ENCODE data around the gene ECE1.

ECE1 gene

DNA sequence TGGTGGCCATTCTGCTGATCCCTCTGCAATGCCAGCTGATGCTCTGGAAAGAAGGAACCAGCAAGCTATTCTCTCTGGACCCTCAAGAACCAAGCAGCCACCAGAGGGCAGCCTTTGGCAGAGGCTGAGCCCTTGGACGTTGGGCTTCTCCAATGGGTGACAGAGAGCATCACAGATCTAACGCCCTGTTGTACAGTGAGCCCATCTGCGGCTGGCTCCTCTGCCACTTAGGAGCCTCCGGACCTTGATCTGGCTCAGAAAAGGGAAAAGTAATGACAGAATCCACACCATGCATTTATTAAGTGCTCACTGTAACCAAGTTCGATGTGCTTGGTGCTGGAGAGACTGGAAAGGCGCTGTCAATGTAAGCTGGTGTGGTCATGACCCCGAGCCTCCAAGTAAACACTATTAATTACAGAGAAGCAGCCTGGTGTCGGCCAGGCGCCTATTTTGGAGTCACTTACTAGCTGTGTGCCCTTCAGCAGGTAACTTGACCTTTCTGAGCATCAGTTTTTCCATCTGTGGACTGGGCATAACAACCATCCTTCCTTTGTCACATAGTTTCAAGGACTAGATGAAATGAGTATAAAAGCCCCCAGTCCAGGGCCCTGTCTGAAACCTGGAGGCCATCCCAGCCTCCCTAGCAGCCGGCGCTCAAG lies 34.9 kb downstream of the ECE1 start:
- in situ Hi-C loops (cut with HindIII; ENCODE audit: low sequenced_read_pairs): no loop called here

DNA sequence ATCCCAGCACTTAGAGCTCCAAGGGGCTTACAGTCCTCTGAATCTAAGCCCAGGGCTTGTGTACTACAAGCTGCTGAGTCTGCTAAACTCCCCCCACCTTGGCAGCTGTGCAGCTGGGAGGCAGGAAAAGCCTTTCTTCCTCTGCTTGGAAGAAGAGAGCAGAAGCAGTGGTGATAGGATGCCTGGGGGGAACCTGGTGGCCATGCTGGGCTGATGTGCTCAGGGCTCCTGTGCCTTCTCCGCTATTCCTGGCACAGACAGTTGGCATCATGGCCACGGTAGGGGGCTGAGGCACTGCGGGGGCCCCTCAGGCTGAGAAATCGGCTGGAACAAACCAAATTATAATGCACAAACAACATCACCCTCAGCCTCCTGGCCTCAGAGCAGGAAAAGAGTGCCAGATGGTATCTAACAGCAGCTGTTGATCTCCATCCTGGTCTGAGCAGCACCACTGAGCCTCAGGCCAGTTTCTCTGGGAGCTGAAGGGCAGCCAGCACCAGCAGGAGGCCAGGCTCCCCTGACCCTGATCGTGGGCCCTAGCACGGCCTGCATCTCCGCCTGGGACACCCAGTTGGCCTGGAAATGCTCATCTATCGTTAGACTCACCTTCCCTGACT lies 35.8 kb downstream of the ECE1 start:
- in situ Hi-C loops (cut with HindIII; ENCODE audit: low sequenced_read_pairs): no loop called here

DNA sequence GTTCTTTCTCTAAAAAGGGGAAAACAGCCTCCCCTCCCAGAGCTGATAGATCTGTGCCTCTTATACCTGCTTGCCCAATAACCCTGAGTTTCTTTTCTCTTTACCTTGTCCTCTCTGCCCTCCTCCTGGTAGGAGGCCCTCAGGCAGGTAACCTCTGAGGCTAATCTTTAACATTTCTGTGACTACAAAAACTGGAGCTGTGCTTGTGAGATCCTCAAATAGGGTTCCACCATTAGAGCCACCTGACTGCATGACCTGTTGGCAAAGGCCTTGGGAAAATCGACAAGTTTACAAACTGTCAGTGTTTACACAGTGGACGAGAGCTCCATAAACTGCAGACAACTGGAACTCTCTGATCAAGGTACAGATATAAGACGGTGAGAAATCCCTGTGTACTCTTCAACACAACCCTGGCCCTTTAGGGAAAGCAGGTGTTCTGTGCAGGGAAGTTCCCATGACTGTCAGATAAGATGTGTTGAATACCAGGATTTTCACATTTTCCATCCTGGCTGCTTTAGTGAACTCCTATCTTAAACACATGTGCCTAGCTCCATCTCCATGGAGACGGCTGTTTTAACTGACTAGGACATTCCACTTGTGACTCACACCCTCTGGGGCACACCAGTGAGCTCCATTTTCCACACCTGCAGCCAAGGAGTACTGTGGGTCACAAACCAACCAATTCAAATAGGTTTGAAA lies 38.3 kb downstream of the ECE1 start:
- in situ Hi-C loops (cut with HindIII; ENCODE audit: low sequenced_read_pairs): no loop called here

DNA sequence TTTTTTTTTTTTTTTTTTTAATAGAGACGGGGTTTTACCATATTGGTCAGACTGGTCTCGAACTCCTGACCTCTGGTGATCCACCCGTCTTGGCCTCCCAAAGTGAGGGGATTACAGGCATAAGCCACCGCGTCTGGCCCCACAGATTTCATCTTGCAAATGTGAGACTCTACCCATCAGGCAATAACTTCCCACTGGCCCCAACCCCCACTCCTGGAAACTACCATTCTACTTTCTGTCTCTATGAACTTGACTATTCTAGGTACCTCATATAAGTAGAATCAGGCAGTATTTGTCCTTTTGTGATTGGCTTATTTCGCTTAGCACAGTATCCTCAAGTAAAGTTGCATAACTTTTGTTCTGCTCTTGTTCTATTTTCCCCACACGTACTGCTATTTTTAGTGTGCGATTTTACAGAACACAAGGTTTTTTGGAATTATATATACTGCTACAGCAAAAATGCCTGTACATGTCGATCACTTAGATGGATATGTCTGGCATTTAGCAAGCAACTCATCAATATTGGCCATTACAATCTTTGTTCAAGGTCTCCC lies 40.2 kb downstream of the ECE1 start:
- in situ Hi-C loops (cut with HindIII; ENCODE audit: low sequenced_read_pairs): loop anchor here (10.0 to 25.0 kb wide), 2 partner anchors 95 to 287 kb away; no protein-coding TSS in a partner anchor

DNA sequence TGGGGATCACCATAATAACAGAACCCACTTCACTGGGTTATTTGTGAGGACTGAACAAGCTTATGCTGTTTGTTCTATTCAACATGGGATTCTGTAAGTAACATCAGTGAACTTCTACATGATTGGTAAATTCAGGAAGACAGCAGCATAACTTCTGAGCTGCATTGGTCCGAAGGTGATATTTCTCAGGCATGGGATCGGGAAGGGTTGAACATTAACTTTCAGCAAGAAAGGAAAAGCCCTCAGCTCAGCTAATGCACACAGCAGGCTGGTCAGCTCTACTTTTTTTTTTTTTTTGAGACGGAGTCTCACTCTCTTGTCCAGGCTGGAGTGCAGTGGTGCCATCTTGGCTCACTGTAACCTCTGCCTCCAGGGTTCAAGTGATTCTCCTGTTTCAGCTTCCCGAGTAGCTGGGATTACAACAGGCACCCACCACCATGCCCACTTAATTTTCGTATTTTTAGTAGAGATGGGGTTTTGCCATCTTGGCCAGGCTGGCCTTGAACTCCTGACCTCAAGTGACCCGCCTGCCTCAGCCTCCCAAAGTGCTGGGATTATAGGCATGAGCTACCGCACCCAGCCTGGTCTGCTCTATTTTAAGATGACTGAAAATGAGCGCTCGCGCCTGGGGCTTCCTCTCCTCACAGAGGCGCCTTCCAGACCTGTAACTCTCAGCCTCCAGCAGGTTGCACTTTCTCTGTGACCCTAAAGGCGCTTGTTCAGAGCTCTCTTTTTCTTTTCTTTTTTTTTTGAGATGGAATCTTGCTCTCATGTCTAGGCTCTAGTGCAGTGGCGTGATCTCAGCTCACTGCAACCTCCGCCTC lies 42.2 kb downstream of the ECE1 start:
- in situ Hi-C loops (cut with HindIII; ENCODE audit: low sequenced_read_pairs): loop anchor here (10.0 to 25.0 kb wide), 2 partner anchors 97 to 289 kb away; no protein-coding TSS in a partner anchor

DNA sequence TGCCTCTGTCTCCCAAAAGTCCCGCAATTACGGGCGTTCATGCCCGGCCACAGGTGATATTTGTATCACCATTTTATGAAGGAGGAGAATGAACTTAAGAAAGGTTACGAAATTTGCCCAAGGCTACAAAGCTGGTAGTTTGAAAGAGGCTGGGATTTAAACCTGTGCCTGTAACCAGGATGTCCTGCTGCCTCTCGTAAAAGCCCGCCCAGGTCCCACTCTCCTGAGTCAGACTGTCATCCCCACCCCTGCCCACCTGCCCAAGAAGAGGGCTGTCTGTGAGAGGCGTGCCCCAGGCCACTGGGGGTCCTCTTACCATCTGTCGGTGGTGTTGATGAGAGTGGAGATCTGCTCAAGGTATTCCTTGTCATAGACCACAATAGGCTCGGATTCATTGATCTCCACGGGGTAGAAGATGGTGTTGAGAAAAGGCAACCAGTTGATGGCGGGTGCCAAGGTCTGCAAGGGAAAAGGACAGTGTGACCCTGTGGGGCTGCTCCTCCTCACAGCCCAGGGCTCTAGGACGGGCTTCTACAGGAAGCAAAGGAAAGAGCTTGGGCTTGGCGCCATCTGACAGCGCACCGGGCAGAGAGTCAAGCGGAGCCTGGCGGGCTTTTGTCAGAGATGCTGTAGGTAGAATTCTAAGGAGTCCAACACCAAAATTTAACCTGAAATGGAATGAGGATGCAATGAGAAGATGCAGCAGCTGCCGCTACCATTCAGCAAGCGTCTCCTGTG lies 43.2 kb downstream of the ECE1 start:
- in situ Hi-C loops (cut with HindIII; ENCODE audit: low sequenced_read_pairs): loop anchor here (10.0 to 25.0 kb wide), 2 partner anchors 98 to 290 kb away; no protein-coding TSS in a partner anchor

DNA sequence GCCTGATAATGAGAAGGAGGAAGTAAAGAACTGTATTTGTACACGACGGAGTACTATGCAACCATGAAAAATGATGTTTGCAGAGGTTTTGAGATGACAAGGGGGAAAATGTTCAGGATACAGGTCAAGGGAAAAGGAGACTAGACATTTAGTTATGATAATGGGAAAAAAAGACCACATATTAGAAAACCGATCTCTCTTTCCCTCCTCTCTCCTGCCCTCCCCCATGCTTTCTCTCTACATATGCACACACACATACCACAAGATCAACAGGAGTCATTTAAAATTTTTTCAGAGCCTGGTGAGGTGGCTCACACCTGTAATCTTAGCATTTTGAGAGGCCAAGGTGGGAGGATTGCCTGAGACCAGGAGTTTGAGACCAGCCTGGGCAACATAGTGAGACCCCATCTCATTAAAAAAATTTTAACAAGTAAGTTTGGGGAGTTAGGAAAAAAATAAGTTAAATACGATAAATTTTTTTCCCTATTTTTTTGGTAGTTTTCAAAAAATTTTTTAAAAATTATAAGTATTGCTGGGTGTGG lies 44.5 kb downstream of the ECE1 start:
- in situ Hi-C loops (cut with HindIII; ENCODE audit: low sequenced_read_pairs): loop anchor here (10.0 to 25.0 kb wide), 2 partner anchors 99 to 292 kb away; no protein-coding TSS in a partner anchor

DNA sequence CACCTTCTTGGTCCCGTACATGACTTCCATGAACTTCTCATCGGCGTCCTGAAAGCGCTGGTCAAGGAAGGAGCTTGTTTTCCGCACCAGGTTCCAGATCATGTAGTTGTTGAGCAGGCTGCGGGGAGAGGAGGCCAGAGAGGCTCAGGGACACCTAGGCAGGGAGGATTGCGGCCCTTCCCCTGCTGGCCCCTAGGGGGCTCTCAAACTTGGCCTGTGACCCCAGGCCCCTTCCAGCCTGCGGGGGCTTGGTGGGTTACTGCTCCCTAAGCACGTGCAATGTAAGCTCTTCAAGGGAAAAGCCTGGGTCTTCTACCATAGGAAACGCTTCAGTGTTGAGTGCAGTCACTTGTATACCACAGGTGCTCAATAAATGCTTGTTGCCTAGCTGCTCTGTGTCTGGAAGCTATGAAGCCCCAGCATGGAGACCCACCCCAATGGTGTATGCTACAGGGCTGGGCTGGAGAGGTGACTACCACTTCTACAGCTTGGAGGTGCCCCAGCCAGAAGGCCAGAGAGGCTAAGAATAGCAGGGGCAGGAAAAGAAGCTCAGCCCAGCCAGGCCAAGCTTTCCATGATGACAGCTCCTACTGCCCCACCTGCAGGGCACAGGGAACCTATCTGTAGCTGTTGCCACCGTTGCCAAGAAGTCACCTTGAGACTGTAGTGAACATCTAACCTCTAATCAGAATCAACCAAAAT lies 45.1 kb downstream of the ECE1 start:
- in situ Hi-C loops (cut with HindIII; ENCODE audit: low sequenced_read_pairs): loop anchor here (10.0 to 25.0 kb wide), 2 partner anchors 100 to 292 kb away; no protein-coding TSS in a partner anchor

DNA sequence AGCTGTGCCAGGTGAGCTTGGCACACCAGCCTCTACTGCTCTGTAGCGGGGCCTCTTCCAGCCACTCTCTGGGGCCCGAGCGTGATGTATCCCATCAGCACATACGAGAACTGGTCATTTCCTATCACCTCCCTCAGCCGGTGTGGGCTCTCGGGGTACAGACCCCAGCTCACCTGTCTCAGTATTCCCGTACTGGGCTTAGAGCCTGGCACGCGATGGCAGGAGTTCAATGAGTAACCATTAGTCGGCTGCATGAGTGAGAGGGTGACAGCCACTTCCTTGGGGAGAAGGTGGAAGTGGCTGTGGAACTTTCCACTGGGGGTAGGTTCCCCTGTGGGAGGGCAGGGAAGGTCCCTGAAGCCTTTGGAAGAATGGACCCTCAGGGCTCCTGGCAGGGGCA lies 46.1 kb downstream of the ECE1 start:
- in situ Hi-C loops (cut with HindIII; ENCODE audit: low sequenced_read_pairs): loop anchor here (10.0 to 25.0 kb wide), 2 partner anchors 101 to 293 kb away; no protein-coding TSS in a partner anchor

DNA sequence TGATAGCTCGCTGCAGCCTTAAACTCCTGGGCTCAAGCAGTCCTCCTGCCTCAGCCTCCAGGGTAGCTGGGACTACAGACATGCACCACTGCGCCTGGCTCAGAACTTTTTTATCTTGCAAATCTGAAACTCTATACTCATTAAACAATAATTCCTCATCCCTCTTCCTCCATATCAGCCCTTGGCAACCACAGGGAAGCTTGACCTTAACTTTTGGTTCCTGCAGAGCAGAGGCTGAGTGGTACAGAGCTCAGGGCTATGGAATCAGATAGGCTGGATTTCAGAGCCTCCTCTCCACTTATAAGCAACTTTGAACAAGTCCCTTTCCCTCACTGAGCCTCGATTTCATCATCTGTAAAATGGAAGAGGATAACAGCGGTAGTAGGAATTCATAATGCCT lies 47.4 kb downstream of the ECE1 start:
- in situ Hi-C loops (cut with HindIII; ENCODE audit: low sequenced_read_pairs): loop anchor here (10.0 to 25.0 kb wide), 2 partner anchors 102 to 294 kb away; no protein-coding TSS in a partner anchor

DNA sequence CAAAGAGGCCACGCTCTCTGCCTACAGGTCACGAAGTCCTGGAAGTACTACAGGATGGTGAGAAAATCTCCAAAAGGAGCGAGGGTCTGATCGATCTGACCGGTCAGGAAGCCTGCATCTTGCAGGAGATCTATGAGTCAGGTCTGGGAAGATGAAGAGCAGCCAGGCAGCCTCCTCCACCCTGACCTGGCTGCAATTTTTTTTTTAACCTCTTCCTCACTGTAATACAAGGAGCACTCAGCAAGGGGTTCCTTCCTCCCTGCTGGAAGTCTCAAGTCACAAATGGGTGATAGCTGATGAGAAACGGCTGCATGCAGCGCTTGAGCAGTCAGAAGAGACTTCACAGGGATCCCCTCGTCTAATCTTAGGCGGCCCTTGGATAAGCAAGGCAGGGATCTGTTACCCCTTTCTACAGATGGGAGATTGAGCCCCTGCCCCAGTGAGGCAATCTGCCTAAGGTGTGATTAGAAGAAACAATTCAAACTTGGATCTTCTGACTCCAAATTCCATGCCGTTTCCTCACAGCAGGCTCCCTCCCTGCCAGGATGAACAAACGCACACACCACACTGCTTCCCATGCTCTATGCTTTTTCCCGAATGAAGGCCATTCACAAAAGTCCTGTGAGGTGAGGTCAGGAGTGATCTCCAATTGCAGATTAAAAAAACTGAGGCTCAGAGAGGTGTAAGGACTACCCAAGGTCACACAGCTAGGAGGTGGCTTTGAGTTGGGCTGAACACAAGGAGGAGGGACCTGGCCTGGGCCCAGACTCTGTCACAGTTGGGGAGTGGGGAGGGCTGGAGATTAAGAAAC lies 48.3 kb downstream of the ECE1 start:
- in situ Hi-C loops (cut with HindIII; ENCODE audit: low sequenced_read_pairs): loop anchor here (10.0 to 25.0 kb wide), 2 partner anchors 103 to 295 kb away; no protein-coding TSS in a partner anchor

DNA sequence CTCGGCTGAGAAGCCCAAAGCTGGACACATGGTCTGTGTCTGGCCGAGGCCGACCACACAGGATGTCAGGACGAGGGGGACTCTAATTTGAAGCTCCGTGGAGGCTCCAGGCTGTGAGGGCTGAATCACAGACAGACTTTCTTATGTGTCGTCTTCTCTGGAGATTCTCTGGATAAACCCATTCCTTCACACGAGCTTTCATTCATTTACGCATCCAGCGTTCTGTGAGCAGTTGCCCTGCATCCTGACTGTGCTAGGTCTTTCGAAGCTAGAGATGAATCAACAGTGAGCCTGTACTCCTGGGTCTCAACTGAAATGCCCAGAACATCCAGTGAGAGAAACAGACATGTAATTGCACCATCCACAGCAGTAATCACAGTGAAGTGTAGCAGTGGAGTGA lies 49.6 kb downstream of the ECE1 start:
- in situ Hi-C loops (cut with HindIII; ENCODE audit: low sequenced_read_pairs): loop anchor here (10.0 to 25.0 kb wide), 2 partner anchors 104 to 297 kb away; no protein-coding TSS in a partner anchor

DNA sequence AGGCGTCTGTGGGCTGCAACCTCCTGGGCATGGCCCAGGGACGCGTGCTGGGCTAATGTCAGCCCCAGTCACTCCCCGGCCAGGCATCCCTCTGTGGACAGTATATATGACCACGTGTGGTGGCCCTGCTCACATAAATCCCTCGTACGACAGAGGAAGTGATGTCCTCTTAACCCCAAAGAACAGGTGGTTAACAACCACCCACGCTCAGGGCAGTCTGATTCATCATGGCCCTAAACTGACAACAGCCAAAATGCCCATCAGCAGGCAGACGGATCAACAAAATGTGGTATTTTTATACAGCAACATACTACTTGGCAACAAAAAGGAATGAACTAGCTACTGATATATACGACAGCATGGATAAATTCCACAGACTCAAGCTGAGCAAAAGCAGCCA lies 51.0 kb downstream of the ECE1 start:
- in situ Hi-C loops (cut with HindIII; ENCODE audit: low sequenced_read_pairs): loop anchor here (25.0 kb wide), 1 partner anchor 298 kb away; no protein-coding TSS in a partner anchor

DNA sequence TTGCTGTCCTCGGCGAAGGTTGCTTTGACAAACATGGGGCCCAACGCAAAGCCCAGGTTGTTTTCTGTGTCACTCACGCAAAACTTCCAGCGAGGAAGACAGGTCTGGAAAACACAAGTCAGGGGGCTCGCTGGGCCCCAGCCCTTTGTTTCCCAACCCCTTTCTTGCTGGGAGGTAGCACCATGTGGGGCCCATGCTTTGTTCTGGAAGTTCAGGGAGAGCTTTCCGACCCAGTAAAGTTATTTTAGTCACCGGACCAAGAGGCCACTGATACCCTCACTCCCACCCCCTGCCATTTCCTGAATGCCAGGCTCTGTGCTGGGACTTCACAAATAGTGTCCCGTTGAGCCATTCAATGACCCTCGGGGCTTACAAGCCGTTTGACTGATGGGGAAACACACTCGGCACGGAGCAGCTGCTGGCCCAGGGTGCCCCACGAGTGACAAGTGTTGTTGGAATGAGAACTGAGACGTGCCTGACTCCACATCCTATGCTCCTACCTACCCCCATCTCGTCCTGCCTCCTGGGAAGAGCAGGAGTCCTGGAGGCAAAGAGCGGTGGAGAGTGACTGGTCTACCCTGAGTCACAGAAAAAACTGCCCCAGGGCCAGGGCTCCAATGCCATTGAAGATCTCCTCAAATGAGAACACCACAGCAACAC lies 52.0 kb downstream of the ECE1 start:
- in situ Hi-C loops (cut with HindIII; ENCODE audit: low sequenced_read_pairs): loop anchor here (25.0 kb wide), 1 partner anchor 299 kb away; no protein-coding TSS in a partner anchor

DNA sequence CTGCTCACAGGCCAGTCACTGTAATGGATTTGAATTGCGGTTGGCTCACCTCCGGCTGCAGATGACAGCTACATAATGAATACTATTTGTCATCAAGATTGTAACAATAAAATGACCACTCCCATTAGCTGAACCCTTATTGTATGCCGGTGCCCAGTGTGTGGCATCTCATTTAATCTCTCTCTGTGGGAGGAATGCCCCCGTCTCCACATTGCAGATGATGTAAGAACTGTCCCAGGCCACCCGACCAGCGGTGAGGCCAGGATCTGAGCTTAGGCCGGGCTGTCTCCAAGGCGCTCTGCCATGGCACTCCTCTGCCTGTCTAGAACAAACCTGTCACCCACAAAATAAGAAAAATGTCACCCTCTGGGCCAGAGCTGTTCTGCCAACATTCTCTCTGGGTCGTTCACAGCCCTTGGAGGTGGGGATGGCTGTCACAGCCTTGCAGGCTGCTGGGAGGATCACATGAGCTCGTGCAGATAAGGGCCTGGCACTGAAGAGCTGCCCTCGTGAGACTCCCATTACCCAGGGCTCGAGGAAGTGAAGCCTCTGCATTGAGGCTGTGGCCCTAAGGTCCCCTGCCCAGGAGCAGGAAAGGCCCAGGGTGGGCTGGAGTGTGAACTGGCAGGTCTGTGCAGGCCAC lies 52.7 kb downstream of the ECE1 start:
- in situ Hi-C loops (cut with HindIII; ENCODE audit: low sequenced_read_pairs): loop anchor here (25.0 kb wide), 1 partner anchor 300 kb away; no protein-coding TSS in a partner anchor

DNA sequence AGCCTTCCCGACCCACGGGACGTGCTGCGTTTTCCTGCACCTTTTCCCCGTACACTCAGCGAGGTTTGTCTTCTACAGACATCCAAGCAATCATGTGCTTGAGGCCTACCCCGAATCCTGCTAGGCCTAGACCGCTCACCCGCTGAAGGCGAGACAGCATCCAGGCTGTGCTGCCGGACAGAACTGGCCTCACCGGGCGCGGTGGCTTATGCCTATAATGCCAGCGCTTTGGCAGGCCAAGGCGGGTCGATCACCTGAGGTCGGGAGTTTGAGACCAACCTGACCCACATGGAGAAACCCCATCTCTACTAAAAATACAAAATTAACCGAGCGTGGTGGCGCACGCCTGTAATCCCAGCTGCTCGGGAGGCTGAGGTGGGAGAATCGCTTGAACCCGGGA lies 54.1 kb downstream of the ECE1 start:
- in situ Hi-C loops (cut with HindIII; ENCODE audit: low sequenced_read_pairs): loop anchor here (25.0 kb wide), 1 partner anchor 301 kb away; no protein-coding TSS in a partner anchor

Measured in DLD1 (cell line).